K562 treated with DMSO at 1 percent for 12 hours (cell line): ENCODE data around the gene SOAT2. TPM values are rescaled to one million over a fixed set of nuclear protein-coding genes. Genes with fewer than 3 reads are reported as not detected.

Experiments used
- total RNA-seq: library from RNA; unstranded; fragments of 300-600 nt; gene quantifications from 2 replicates; pipeline ENCODE4 v1.2.3, GENCODE V29; 2022; ENCODE audit not compliant: insufficient read depth

Gene SOAT2, protein sequence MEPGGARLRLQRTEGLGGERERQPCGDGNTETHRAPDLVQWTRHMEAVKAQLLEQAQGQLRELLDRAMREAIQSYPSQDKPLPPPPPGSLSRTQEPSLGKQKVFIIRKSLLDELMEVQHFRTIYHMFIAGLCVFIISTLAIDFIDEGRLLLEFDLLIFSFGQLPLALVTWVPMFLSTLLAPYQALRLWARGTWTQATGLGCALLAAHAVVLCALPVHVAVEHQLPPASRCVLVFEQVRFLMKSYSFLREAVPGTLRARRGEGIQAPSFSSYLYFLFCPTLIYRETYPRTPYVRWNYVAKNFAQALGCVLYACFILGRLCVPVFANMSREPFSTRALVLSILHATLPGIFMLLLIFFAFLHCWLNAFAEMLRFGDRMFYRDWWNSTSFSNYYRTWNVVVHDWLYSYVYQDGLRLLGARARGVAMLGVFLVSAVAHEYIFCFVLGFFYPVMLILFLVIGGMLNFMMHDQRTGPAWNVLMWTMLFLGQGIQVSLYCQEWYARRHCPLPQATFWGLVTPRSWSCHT
- not detected in 2 replicates for total RNA-seq

GRCh38 chr12:53102883-53103807 lies at the start of gene SOAT2:
TSS of gene SOAT2 (plus strand) at chr12:53103486. CDS start at chr12:53103578, 92 bp downstream.

DNA sequence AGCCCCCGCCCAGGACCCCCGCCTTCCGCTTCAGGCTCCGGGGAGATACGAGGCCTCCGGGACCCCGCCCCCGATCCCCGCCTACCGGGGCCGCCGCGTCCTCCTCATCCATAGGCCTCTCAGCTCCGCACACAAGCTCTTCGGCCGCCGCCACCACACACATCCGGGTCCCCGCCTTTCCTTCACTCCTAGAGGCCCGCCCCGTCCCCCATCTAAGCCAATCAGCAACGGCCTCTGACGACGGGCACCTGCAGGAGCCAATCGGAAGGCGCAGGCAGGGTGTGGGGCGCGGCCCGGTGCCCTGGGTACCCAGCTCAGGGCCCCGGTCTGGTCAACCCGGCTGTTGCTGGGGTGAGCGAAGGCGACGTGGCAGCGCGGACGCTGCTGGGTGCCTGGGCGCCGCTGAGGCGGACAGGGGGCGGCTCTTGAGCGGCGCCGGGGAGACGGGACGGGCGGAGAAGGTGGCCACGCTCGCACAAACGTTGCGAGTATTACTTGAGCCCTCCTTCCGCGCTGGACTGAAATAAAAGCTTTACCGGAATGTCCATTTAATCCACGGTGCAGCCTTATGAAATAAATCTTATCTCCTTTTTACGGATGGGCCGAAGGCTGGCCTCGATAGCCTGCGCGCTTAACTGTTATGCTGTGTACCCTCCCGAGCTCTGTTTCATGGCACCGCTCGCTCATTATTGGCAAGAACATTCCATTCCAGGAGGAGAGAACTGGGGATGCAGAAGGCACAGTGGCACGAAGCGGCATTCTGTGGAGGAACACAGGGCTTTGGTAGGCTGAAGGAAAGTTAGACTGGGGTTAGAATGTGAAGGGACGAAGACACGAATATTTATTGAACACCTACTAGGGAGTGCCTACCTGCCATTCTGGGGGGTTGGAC lies 23.8 kb upstream of the SOAT2 start, which contains the start of gene SPRYD3:
Gene SPRYD3, minus strand, starts transcription at position 165 of the 892 bp plus-strand sequence. Its CDS starts 57 bp downstream, at position 108.

GRCh38 chr12:53097564-53098353 lies 5.5 kb upstream of the SOAT2 start, which contains the start of gene IGFBP6:
TSS of gene IGFBP6 (plus strand) at chr12:53097667. CDS start at chr12:53097718, 51 bp downstream.

Other genes with a start within 250 kb of the SOAT2 start
- gene KRT8, start 198.4 kb upstream of the SOAT2 start, total RNA-seq: 398 and 473 TPM in 2 replicates
- gene KRT18, start 154.4 kb upstream of the SOAT2 start, total RNA-seq: 337 and 355 TPM in 2 replicates
- gene EIF4B, start 97.0 kb upstream of the SOAT2 start, total RNA-seq: 167 and 294 TPM in 2 replicates
- 0.63 and 4.9 TPM in 2 replicates for gene TNS2, start 53.4 kb upstream of the SOAT2 start, total RNA-seq
- gene SPRYD3, start 24.1 kb upstream of the SOAT2 start, total RNA-seq: 19.2 and 25.3 TPM in 2 replicates
- gene IGFBP6, start 5.8 kb upstream of the SOAT2 start, total RNA-seq: 1.1 TPM in 1 of 2 replicates, not detected in the other
- 8.8 and 16.7 TPM in 2 replicates for gene ZNF740, start 77.2 kb downstream of the SOAT2 start, total RNA-seq
- gene CSAD, start 77.4 kb downstream of the SOAT2 start, total RNA-seq: 9.3 and 23.4 TPM in 2 replicates
- gene ITGB7, start 103.8 kb downstream of the SOAT2 start, total RNA-seq: 2.2 and 3.5 TPM in 2 replicates
- 4.3 and 7.8 TPM in 2 replicates for gene RARG, start 128.7 kb downstream of the SOAT2 start, total RNA-seq
- 17.5 and 36.3 TPM in 2 replicates for gene ESPL1, start 164.8 kb downstream of the SOAT2 start, total RNA-seq
- gene PFDN5, start 192.1 kb downstream of the SOAT2 start, total RNA-seq: 588 and 822 TPM in 2 replicates
- 7.5 and 15.2 TPM in 2 replicates for gene MYG1, start 196.2 kb downstream of the SOAT2 start, total RNA-seq
- gene AAAS, start 218.1 kb downstream of the SOAT2 start, total RNA-seq: 54.6 and 62.3 TPM in 2 replicates
- not detected in 2 replicates for gene SP7, start 232.9 kb downstream of the SOAT2 start, total RNA-seq